ENCODE measurements around the gene CYTH2. TPM values are rescaled to one million over a fixed set of nuclear protein-coding genes. Genes with fewer than 3 reads are reported as not detected.
A peak's percentile ranks its signal among the peaks of the same experiment; 100 is the strongest.

Gene CYTH2
- total RNA-seq, 1 experiment from 2014 or later, result 103 TPM

DNA sequence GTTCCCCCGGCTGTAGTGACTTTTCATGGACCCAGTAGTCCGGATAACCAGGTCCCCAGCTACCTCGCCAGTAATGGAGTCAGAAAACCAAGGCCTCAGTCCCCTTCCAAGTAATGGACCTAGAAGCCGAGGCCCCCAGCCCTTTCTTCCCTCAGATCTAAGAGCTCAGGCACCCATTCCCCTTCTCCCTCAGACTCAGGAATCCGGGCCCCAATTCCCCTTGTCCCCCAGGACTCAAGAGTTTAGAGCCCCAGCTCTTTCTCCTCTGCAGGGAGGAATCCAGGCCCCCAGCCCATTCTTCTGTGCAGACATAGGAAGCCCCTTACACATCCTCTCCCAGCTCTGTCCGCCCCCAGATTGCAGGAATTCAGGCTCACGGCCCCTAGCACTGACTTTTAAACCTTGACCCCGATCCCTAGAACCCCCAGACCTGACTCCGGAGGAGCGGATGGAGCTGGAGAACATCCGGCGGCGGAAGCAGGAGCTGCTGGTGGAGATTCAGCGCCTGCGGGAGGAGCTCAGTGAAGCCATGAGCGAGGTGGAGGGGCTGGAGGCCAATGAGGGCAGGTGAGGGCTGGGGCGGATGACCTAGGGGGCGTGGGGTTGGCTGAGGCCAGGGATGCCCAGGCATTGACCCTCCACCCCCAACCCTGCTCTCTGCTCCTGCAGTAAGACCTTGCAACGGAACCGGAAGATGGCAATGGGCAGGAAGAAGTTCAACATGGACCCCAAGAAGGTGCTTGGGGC is 938 bp downstream of the CYTH2 start:
- H3K9me3 ChIP-seq (ENCODE audit: control insufficient read depth, low read depth, low read length), result no peaks in the 10 kb centered on the region
- H3K56ac ChIP-seq (ENCODE audit: insufficient read length, low read depth, low read length), result no peak overlapping the region
- H3K4me1 Mint-ChIP-seq, result peaks cover 6 to 16% of the 10 kb centered on the region in 2 experiments
- no peaks in the 10 kb centered on the region for H3K4me1 ChIP-seq (ENCODE audit: insufficient read depth, low read length)
- H4K8ac ChIP-seq (replicated peaks; ENCODE audit: insufficient read length, low read depth, low read length), result no peak overlapping the region
- H3K79me2 ChIP-seq (ENCODE audit: insufficient read depth, low read length), result no peaks in the 10 kb centered on the region; the same call in 1 of the 2 replicates
- peaks cover 38 to 52% (median 51%) of the 10 kb centered on the region in 3 experiments for H3K36me3 Mint-ChIP-seq (ENCODE audit: insufficient read depth in 1 of 3, low read depth in 3 of 3)
- H3K14ac ChIP-seq (ENCODE audit: insufficient read depth, low read length), result no peak overlapping the region
- no peak overlapping the region for H2BK15ac ChIP-seq (ENCODE audit: low read depth, low read length)
- no peak overlapping the region for H2AK5ac ChIP-seq (ENCODE audit: insufficient read length, low read length)
- H3K27ac Mint-ChIP-seq, result peak overlapping the region; percentile 40 to 73 (median 55); a peak in 3 of 7 replicates
- H3K23me2 ChIP-seq (ENCODE audit: insufficient read length, low read depth, low read length, poor library complexity, severe bottlenecking), result no peaks in the 10 kb centered on the region
- no peak overlapping the region for H4K91ac ChIP-seq (ENCODE audit: insufficient read length, low read depth, low read length)
- peaks cover 2% of the 10 kb centered on the region for H3K79me1 ChIP-seq (ENCODE audit: insufficient read depth, low read depth, low read length, poor library complexity, severe bottlenecking)
- peak; percentile 55 for DNase-seq
- TF ChIP-seq, protein P1, sequence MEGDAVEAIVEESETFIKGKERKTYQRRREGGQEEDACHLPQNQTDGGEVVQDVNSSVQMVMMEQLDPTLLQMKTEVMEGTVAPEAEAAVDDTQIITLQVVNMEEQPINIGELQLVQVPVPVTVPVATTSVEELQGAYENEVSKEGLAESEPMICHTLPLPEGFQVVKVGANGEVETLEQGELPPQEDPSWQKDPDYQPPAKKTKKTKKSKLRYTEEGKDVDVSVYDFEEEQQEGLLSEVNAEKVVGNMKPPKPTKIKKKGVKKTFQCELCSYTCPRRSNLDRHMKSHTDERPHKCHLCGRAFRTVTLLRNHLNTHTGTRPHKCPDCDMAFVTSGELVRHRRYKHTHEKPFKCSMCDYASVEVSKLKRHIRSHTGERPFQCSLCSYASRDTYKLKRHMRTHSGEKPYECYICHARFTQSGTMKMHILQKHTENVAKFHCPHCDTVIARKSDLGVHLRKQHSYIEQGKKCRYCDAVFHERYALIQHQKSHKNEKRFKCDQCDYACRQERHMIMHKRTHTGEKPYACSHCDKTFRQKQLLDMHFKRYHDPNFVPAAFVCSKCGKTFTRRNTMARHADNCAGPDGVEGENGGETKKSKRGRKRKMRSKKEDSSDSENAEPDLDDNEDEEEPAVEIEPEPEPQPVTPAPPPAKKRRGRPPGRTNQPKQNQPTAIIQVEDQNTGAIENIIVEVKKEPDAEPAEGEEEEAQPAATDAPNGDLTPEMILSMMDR (conservative IDR thresholded peaks at IDR 0.05), result no peak
- H2BK120ac ChIP-seq (ENCODE audit: low read depth, low read length, poor library complexity, severe bottlenecking), result no peak overlapping the region
- H3K18ac ChIP-seq (ENCODE audit: insufficient read length, low read depth, low read length), result no peak overlapping the region
- H3K9ac ChIP-seq (ENCODE audit: extremely low read depth, insufficient read length, low read length), result peak overlapping the region; percentile 40
- H3K27ac ChIP-seq (ENCODE audit: insufficient read length, low read depth, low read length), result no peak overlapping the region
- H3K4me3 Mint-ChIP-seq, result peak overlapping the region; percentile 84 to 95
- peaks cover 2% of the 10 kb centered on the region for H3K27me3 Mint-ChIP-seq (ENCODE audit: low read depth)
- no peaks in the 10 kb centered on the region; a peak in 2 of 5 replicates for H3K9me3 Mint-ChIP-seq
- H3K23ac ChIP-seq (ENCODE audit: insufficient read length, low read depth, low read length), result no peak overlapping the region
- no peak overlapping the region for H2BK20ac ChIP-seq (ENCODE audit: low read depth, low read length, poor library complexity, severe bottlenecking)
- no peak overlapping the region for H2BK5ac ChIP-seq (ENCODE audit: insufficient read length, low read length)
- H3T11ph ChIP-seq (ENCODE audit: low read length), result no peak overlapping the region
- no peaks in the 10 kb centered on the region for H4K20me1 ChIP-seq (ENCODE audit: control insufficient read depth, insufficient read depth, insufficient read length)
- no peak overlapping the region for H4K5ac ChIP-seq (ENCODE audit: insufficient read length, low read depth, low read length)
- H2BK12ac ChIP-seq (ENCODE audit: insufficient read length, low read depth, low read length), result no peak overlapping the region
- H3K27me3 ChIP-seq (ENCODE audit: insufficient read depth, low read length), result no peaks in the 10 kb centered on the region
- peak overlapping the region; percentile 52 for H3K4me2 ChIP-seq (ENCODE audit: insufficient read depth, insufficient read length, low read length)
- no CpG with 5 or more reads among the region's 20 CpGs for whole genome bisulfite sequencing (ENCODE audit: extremely low coverage, insufficient read length, low lambda C conversion rate)
- H2AFZ ChIP-seq (ENCODE audit: low read length), result no peak overlapping the region
- H3K4ac ChIP-seq (ENCODE audit: low read depth, low read length), result no peak overlapping the region
